GM23338 (cell line): ENCODE data around the gene ZBTB7C. TPM values are rescaled to one million over a fixed set of nuclear protein-coding genes. Genes with fewer than 3 reads are reported as not detected.

Experiments
- ATAC-seq: fragments of 200-7000 bp; cut with Tn5 transposase; 3 replicates; pipeline ENCODE4 v1.9.1; 2020
- DNase-seq: peaks from one replicate; pipeline ENCODE4 v3.0.0-alpha.2; 2015; ENCODE audit warnings: low spot score
- H2AFZ ChIP-seq: fragments of 200-600 bp; sonication (generic); 2 replicates; pipeline ENCODE4 v1.8.0; 2016; ENCODE audit warnings: antibody characterized with exemption, mild to moderate bottlenecking, moderate library complexity
- H3F3A ChIP-seq: fragments of 200-600 bp; sonication (generic); replicated peaks from 2 replicates; pipeline ENCODE4 v1.8.0; 2017; ENCODE audit warnings: antibody characterized with exemption, mixed run types, low read depth
- H3K27ac ChIP-seq: fragments of 200-600 bp; sonication (generic); 2 replicates; pipeline ENCODE4 v1.6.1; 2016; ENCODE audit warnings: low read depth
- H3K27me3 ChIP-seq: fragments of 200-600 bp; sonication (generic); 2 replicates; pipeline ENCODE4 v1.8.0; 2016; ENCODE audit warnings: mild to moderate bottlenecking, mixed run types, moderate library complexity; ENCODE audit not compliant: insufficient read depth
- H3K36me3 ChIP-seq: fragments of 200-600 bp; sonication (generic); 2 replicates; pipeline ENCODE4 v1.8.0; 2016; ENCODE audit warnings: mild to moderate bottlenecking; ENCODE audit not compliant: insufficient read depth
- H3K4me1 ChIP-seq: fragments of 200-600 bp; sonication (generic); 2 replicates; pipeline ENCODE4 v1.8.0; 2016; ENCODE audit warnings: mild to moderate bottlenecking, moderate library complexity; ENCODE audit not compliant: insufficient read depth
- H3K4me2 ChIP-seq: fragments of 200-600 bp; sonication (generic); 2 replicates; pipeline ENCODE4 v1.7.1; 2017; ENCODE audit warnings: mixed run types
- H3K4me3 ChIP-seq: fragments of 200-600 bp; sonication (generic); 2 replicates; pipeline ENCODE4 v1.6.1; 2016; ENCODE audit warnings: mixed run types
- H3K79me2 ChIP-seq: fragments of 200-600 bp; sonication (generic); replicated peaks from 2 replicates; pipeline ENCODE4 v1.8.0; 2017; ENCODE audit warnings: mild to moderate bottlenecking; ENCODE audit not compliant: insufficient read depth
- H3K9me2 ChIP-seq: fragments of 200-600 bp; sonication (generic); 2 replicates; pipeline ENCODE4 v1.8.0; 2017; ENCODE audit not compliant: insufficient read depth
- H4K20me1 ChIP-seq: fragments of 200-600 bp; sonication (generic); replicated peaks from 2 replicates; pipeline ENCODE4 v1.8.0; 2017; ENCODE audit warnings: mild to moderate bottlenecking; ENCODE audit not compliant: insufficient read depth
- H3K27ac Mint-ChIP-seq: 2 replicates; pipeline ENCODE4 v1.8.0; 2020; ENCODE audit warnings: inconsistent platforms, mild to moderate bottlenecking, moderate library complexity, mixed read lengths
- H3K27me3 Mint-ChIP-seq: 3 replicates; pipeline ENCODE4 v1.8.0; 2022; ENCODE audit warnings: low read depth, mild to moderate bottlenecking, moderate library complexity, mixed read lengths, inconsistent platforms; ENCODE audit not compliant: insufficient read depth, poor library complexity
- H3K36me3 Mint-ChIP-seq: 3 replicates; pipeline ENCODE4 v1.8.0; 2021; ENCODE audit warnings: low read depth, mild to moderate bottlenecking, inconsistent platforms, moderate library complexity, mixed read lengths
- H3K4me1 Mint-ChIP-seq: 3 replicates; pipeline ENCODE4 v1.8.0; 2020; ENCODE audit warnings: mild to moderate bottlenecking, inconsistent platforms, mixed read lengths
- H3K4me3 Mint-ChIP-seq: 3 replicates; pipeline ENCODE4 v1.8.0; 2021; ENCODE audit warnings: moderate library complexity, mild to moderate bottlenecking, inconsistent platforms, mixed read lengths
- H3K9me3 Mint-ChIP-seq: 3 replicates; pipeline ENCODE4 v1.8.0; 2020; ENCODE audit warnings: moderate library complexity, mild to moderate bottlenecking, inconsistent platforms, mixed read lengths
- EZH2 ChIP-seq: fragments of 200-600 bp; sonication (generic); IDR thresholded peaks from one replicate; pipeline ENCODE4 v1.8.0; 2017; ENCODE audit warnings: antibody characterized with exemption, mild to moderate bottlenecking, low read depth; ENCODE audit not compliant: unreplicated experiment
- JUNB ChIP-seq: IDR thresholded peaks from one replicate; pipeline ENCODE4 v1.6.1; 2016; ENCODE audit warnings: antibody characterized with exemption; ENCODE audit not compliant: unreplicated experiment
- STAT1 ChIP-seq: IDR thresholded peaks from one replicate; pipeline ENCODE4 v1.6.1; 2016; ENCODE audit warnings: antibody characterized with exemption; ENCODE audit not compliant: unreplicated experiment
- polyA plus RNA-seq: library from polyadenylated mRNA; unstranded; fragments of >200 nt; fragmentation: Nextera tagmentation; extraction: Ambion mirVana; gene quantifications from 2 replicates; pipeline ENCODE4 v1.2.1, GENCODE V29; 2016
- total RNA-seq: library from RNA; depleted of rRNA; stranded (reverse); fragments of >200 nt; shearing (Covaris generic); gene quantifications from 2 replicates; pipeline ENCODE4 v1.2.3, GENCODE V29; 2014
- TF ChIP-seq, protein P1 (sequence below): IDR thresholded peaks from one replicate; pipeline ENCODE4 v1.6.1; 2018; ENCODE audit warnings: antibody characterized with exemption; ENCODE audit not compliant: unreplicated experiment
- TF ChIP-seq, protein P2 (sequence below): IDR thresholded peaks from 2 replicates; pipeline ENCODE4 v1.6.1; 2016; ENCODE audit warnings: antibody characterized with exemption
- TF ChIP-seq, protein P3 (sequence below), 2 experiments: fragments of 200-600 bp in 1 of 2; sonication (generic) in 1 of 2; conservative IDR thresholded peaks; 2 replicates each; pipeline versions ENCODE4 v1.5.1 to v1.6.1; 2016 to 2017; ENCODE audit warnings: antibody characterized with exemption in 2 of 2, low read depth in 2 of 2, mild to moderate bottlenecking in 2 of 2, moderate library complexity in 1 of 2

Gene ZBTB7C
- total and polyA plus RNA-seq, 2 experiments from 2014 or later: 0.03 to 0.14 TPM

DNA sequence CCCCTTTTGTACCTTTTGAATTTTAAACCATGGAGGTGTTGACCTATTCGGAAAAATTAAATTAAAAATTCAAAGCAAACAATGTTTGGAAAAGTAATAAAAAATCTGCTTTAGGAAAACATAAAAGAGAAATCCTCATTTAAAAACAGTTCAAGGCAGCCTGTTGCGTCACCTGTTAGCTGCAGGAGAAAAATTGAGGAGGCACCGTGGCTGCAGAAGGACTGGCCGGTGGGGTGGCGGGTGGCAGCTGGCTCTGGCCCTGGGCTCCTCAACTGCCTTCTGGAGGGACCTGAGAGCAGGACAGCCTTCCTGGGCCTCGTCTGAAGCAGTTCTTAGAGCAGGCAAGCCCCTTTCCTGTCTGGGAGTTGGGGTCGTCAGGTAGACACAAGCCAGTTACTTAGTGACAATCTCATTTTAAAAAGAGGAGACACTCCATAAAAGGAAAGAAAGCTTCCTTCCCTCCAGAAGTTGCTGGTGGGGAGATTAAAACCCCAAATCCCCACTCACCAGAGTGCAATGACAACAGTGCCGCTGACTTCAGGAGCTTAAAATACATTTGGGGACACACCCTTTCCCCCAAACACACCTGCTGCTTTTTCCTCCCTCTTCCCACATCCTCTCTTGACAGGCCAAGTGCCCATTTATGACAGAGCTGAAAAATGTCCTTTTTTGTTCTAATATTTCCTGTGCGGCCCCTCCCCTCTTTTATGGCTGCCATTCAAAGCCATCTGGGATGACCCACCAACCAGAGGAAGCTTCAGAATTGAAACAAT is 9.7 kb downstream of the ZBTB7C start:
- Histone ChIP-seq H3K36me3 (no peaks in the 10 kb centered on the region), H4K20me1 (no peaks in the 10 kb centered on the region), H3K4me3 (no peak overlapping the region), H3K4me2 (no peak overlapping the region), H3K79me2 (no peaks in the 10 kb centered on the region), H3F3A (no peaks in the 10 kb centered on the region), H3K27me3 (0 out of 2 replicates have a peak, but pooled peaks cover 10% of the 10 kb centered on the region), H2AFZ (no peak overlapping the region), H3K27ac (no peak overlapping the region), H3K4me1 (peaks cover 10% of the 10 kb centered on the region), H3K9me2 (no peaks in the 10 kb centered on the region)
- Mint-ChIP-seq H3K4me3 (no peak overlapping the region), H3K27ac (no peak overlapping the region), H3K27me3 (peaks cover 6% of the 10 kb centered on the region), H3K36me3 (no peaks in the 10 kb centered on the region), H3K4me1 (peaks cover 22% of the 10 kb centered on the region), H3K9me3 (no peaks in the 10 kb centered on the region)
- ATAC-seq (no peak), DNase-seq (no peak)
- no peak for TF ChIP-seq JUNB
- TF ChIP-seq, protein P1, sequence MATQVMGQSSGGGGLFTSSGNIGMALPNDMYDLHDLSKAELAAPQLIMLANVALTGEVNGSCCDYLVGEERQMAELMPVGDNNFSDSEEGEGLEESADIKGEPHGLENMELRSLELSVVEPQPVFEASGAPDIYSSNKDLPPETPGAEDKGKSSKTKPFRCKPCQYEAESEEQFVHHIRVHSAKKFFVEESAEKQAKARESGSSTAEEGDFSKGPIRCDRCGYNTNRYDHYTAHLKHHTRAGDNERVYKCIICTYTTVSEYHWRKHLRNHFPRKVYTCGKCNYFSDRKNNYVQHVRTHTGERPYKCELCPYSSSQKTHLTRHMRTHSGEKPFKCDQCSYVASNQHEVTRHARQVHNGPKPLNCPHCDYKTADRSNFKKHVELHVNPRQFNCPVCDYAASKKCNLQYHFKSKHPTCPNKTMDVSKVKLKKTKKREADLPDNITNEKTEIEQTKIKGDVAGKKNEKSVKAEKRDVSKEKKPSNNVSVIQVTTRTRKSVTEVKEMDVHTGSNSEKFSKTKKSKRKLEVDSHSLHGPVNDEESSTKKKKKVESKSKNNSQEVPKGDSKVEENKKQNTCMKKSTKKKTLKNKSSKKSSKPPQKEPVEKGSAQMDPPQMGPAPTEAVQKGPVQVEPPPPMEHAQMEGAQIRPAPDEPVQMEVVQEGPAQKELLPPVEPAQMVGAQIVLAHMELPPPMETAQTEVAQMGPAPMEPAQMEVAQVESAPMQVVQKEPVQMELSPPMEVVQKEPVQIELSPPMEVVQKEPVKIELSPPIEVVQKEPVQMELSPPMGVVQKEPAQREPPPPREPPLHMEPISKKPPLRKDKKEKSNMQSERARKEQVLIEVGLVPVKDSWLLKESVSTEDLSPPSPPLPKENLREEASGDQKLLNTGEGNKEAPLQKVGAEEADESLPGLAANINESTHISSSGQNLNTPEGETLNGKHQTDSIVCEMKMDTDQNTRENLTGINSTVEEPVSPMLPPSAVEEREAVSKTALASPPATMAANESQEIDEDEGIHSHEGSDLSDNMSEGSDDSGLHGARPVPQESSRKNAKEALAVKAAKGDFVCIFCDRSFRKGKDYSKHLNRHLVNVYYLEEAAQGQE: no peak
- no peak for TF ChIP-seq EZH2
- TF ChIP-seq STAT1: no peak

DNA sequence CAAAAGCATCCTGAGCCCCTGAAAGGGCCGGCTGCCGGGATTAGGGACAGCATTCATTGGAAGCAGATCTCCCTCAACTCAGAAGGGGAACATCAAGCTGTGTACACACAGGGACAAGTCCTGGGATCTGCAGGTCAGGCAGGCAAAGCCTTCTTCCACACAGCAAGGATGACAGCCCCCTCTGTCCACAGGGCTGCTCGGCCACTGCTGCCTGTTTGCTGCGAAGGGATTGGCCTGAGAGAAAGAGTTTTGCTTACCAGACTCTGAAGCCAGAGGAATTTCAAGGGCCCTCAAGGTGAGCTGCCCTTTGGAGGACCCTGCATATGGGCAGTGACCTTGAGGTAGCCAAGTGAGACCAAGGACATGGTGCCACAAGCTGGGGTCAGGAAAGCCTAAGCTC is 11.1 kb downstream of the ZBTB7C start:
- Histone ChIP-seq H2AFZ (no peak overlapping the region), H4K20me1 (no peaks in the 10 kb centered on the region), H3K4me3 (no peak overlapping the region), H3K36me3 (no peaks in the 10 kb centered on the region), H3F3A (no peaks in the 10 kb centered on the region), H3K4me1 (peaks cover 10% of the 10 kb centered on the region), H3K79me2 (no peaks in the 10 kb centered on the region), H3K27ac (no peak overlapping the region), H3K27me3 (no peaks in the 10 kb centered on the region), H3K9me2 (no peaks in the 10 kb centered on the region), H3K4me2 (no peak overlapping the region)
- H3K4me3 Mint-ChIP-seq: no peak overlapping the region
- H3K36me3 Mint-ChIP-seq: no peaks in the 10 kb centered on the region
- peaks cover 1% of the 10 kb centered on the region for H3K27me3 Mint-ChIP-seq
- peaks cover 26% of the 10 kb centered on the region for H3K4me1 Mint-ChIP-seq
- no peaks in the 10 kb centered on the region for H3K9me3 Mint-ChIP-seq
- no peak for DNase-seq
- no peak for ATAC-seq
- TF ChIP-seq, protein P2, sequence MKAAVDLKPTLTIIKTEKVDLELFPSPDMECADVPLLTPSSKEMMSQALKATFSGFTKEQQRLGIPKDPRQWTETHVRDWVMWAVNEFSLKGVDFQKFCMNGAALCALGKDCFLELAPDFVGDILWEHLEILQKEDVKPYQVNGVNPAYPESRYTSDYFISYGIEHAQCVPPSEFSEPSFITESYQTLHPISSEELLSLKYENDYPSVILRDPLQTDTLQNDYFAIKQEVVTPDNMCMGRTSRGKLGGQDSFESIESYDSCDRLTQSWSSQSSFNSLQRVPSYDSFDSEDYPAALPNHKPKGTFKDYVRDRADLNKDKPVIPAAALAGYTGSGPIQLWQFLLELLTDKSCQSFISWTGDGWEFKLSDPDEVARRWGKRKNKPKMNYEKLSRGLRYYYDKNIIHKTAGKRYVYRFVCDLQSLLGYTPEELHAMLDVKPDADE: no peak
- TF ChIP-seq, protein P3, sequence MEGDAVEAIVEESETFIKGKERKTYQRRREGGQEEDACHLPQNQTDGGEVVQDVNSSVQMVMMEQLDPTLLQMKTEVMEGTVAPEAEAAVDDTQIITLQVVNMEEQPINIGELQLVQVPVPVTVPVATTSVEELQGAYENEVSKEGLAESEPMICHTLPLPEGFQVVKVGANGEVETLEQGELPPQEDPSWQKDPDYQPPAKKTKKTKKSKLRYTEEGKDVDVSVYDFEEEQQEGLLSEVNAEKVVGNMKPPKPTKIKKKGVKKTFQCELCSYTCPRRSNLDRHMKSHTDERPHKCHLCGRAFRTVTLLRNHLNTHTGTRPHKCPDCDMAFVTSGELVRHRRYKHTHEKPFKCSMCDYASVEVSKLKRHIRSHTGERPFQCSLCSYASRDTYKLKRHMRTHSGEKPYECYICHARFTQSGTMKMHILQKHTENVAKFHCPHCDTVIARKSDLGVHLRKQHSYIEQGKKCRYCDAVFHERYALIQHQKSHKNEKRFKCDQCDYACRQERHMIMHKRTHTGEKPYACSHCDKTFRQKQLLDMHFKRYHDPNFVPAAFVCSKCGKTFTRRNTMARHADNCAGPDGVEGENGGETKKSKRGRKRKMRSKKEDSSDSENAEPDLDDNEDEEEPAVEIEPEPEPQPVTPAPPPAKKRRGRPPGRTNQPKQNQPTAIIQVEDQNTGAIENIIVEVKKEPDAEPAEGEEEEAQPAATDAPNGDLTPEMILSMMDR (conservative IDR thresholded peaks at IDR 0.05; ENCODE audit: low read depth in 2 of 2): no peak
- no peak overlapping the region for H3K27ac Mint-ChIP-seq
